ENCODE measurements around the gene FLVCR2. TPM values are rescaled to one million over a fixed set of nuclear protein-coding genes. Genes with fewer than 3 reads are reported as not detected.

Gene FLVCR2
- total and polyA plus RNA-seq, 2 donors (not counting 1 experiment from before 2014, with no cell fraction given) = 0.31 to 1.6 TPM

GRCh38 chr14:75548544-75548943, 29.9 kb upstream of the FLVCR2 start:
- Histone ChIP-seq H3K27ac (ENCODE audit: low read length in 2 of 2) (no peak overlapping the region), H3K9me3 (ENCODE audit: control extremely low read depth in 1 of 3, control insufficient read depth in 2 of 3, insufficient read depth in 1 of 3, low read length in 2 of 3) (no peaks in the 10 kb centered on the region), H3K4me1 (ENCODE audit: control insufficient read depth in 2 of 2, insufficient read depth in 2 of 2, low read length in 2 of 2) (peaks cover 10 to 17% of the 10 kb centered on the region in 2 donors), H2AFZ (ENCODE audit: insufficient read depth, low read depth, low read length, poor library complexity, severe bottlenecking) (no peak overlapping the region), H4K20me1 (ENCODE audit: control insufficient read depth, insufficient read depth, low read length, poor library complexity, severe bottlenecking) (no peaks in the 10 kb centered on the region), H3K36me3 (replicated peaks in 1 of 2; ENCODE audit: control extremely low read depth in 1 of 2, control insufficient read depth in 1 of 2, extremely low read depth in 1 of 2, insufficient read depth in 2 of 2, low read length in 1 of 2) (peaks cover 0 to 12% of the 10 kb centered on the region in 2 experiments), H3K4me2 (replicated peaks; ENCODE audit: low read depth, low read length, poor library complexity, severe bottlenecking) (no peak overlapping the region), H3K9ac (ENCODE audit: low read length) (no peak overlapping the region), H3K27me3 (replicated peaks in 1 of 4; ENCODE audit: control extremely low read depth in 1 of 4, control insufficient read depth in 3 of 4, insufficient read depth in 4 of 4, low read length in 3 of 4) (no peaks in the 10 kb centered on the region), H3K79me2 (ENCODE audit: control insufficient read depth, insufficient read depth, low read length) (peaks cover 28% of the 10 kb centered on the region), H3K4me3 (ENCODE audit: control extremely low read depth in 1 of 5, extremely low read depth in 1 of 5, insufficient read depth in 1 of 5, low read depth in 2 of 5, low read length in 4 of 5) (no peak overlapping the region)
- Mint-ChIP-seq H3K9me3 (ENCODE audit: insufficient read depth) (no peaks in the 10 kb centered on the region), H3K27me3 (no peaks in the 10 kb centered on the region), H3K4me3 (no peak overlapping the region), H3K4me1 (peaks cover 26% of the 10 kb centered on the region), H3K27ac (peak overlapping the region; percentile 56)
- no peak for TF ChIP-seq EZH2 (IDR thresholded peaks at IDR 0.05; ENCODE audit: borderline replicate concordance, insufficient read depth, low read depth, low read length, poor library complexity, severe bottlenecking)
- no peak for TF ChIP-seq CTCF (IDR thresholded peaks at IDR 0.05)
- ChIA-PET CTCF (interaction anchor here (0.7 to 3.6 kb wide), 7 partner anchors 9 to 239 kb away, joined by 3 to 17 read pairs (median 3); partner anchors contain the start of gene BATF), POLR2A (interaction anchor here (0.6 kb wide), 1 partner anchor 18 kb away, joined by 7 read pairs; no protein-coding TSS in a partner anchor)
- intact Hi-C loops (cut with micrococcal nuclease) = loop anchor here (10.0 kb wide), 1 partner anchor 54 kb away; no protein-coding TSS in a partner anchor
- WGBS (ENCODE audit: insufficient coverage) = 69% methylated on average over 4 of the region's 7 CpGs
- no peak for DNase-seq
- ATAC-seq (ENCODE audit: low read depth) = no peak

GRCh38 chr14:75549169-75549568, 29.3 kb upstream of the FLVCR2 start:
- peaks cover 0 to 12% of the 10 kb centered on the region in 2 experiments for H3K36me3 ChIP-seq (replicated peaks in 1 of 2; ENCODE audit: control extremely low read depth in 1 of 2, control insufficient read depth in 1 of 2, extremely low read depth in 1 of 2, insufficient read depth in 2 of 2, low read length in 1 of 2)
- CTCF ChIA-PET = interaction anchor here (0.9 to 3.6 kb wide), 6 partner anchors 9 to 240 kb away, joined by 3 to 17 read pairs (median 4); partner anchors contain the start of gene BATF
- Mint-ChIP-seq H3K27me3 (no peaks in the 10 kb centered on the region), H3K4me3 (peak overlapping the region; percentile 72), H3K27ac (peak overlapping the region; percentile 88), H3K4me1 (peaks cover 25% of the 10 kb centered on the region), H3K9me3 (ENCODE audit: insufficient read depth) (no peaks in the 10 kb centered on the region)
- H3K4me2 ChIP-seq (replicated peaks; ENCODE audit: low read depth, low read length, poor library complexity, severe bottlenecking) = peak overlapping the region; percentile 3
- H3K4me3 ChIP-seq (ENCODE audit: control extremely low read depth in 1 of 5, extremely low read depth in 1 of 5, insufficient read depth in 1 of 5, low read depth in 2 of 5, low read length in 4 of 5) = no peak overlapping the region
- peak overlapping the region; percentile 32 for H2AFZ ChIP-seq (ENCODE audit: insufficient read depth, low read depth, low read length, poor library complexity, severe bottlenecking)
- H3K27me3 ChIP-seq (replicated peaks in 1 of 4; ENCODE audit: control extremely low read depth in 1 of 4, control insufficient read depth in 3 of 4, insufficient read depth in 4 of 4, low read length in 3 of 4) = no peaks in the 10 kb centered on the region
- peak; percentile 80 for ATAC-seq (ENCODE audit: low read depth)
- H3K79me2 ChIP-seq (ENCODE audit: control insufficient read depth, insufficient read depth, low read length) = peaks cover 28% of the 10 kb centered on the region
- peak; percentile 68 for DNase-seq
- no peaks in the 10 kb centered on the region for H4K20me1 ChIP-seq (ENCODE audit: control insufficient read depth, insufficient read depth, low read length, poor library complexity, severe bottlenecking)
- peaks cover 6 to 12% of the 10 kb centered on the region in 2 donors for H3K4me1 ChIP-seq (ENCODE audit: control insufficient read depth in 2 of 2, insufficient read depth in 2 of 2, low read length in 2 of 2)
- H3K9ac ChIP-seq (ENCODE audit: low read length) = no peak overlapping the region
- TF ChIP-seq EZH2 (IDR thresholded peaks at IDR 0.05; ENCODE audit: borderline replicate concordance, insufficient read depth, low read depth, low read length, poor library complexity, severe bottlenecking) (no peak), CTCF (IDR thresholded peaks at IDR 0.05) (no peak)
- H3K9me3 ChIP-seq (ENCODE audit: control extremely low read depth in 1 of 3, control insufficient read depth in 2 of 3, insufficient read depth in 1 of 3, low read length in 2 of 3) = no peaks in the 10 kb centered on the region
- POLR2A ChIA-PET = interaction anchor here (0.7 kb wide), 1 partner anchor 34 kb away, joined by 3 read pairs; no protein-coding TSS in a partner anchor
- intact Hi-C loops (cut with micrococcal nuclease) = loop anchor here (10.0 kb wide), 1 partner anchor 54 kb away; no protein-coding TSS in a partner anchor
- WGBS (ENCODE audit: insufficient coverage) = 48% methylated on average over 5 of the region's 5 CpGs
- H3K27ac ChIP-seq (ENCODE audit: low read length in 2 of 2) = no peak overlapping the region
